NB4 (cell line): ENCODE data around the gene ZNF135.

Experiments used
- MYC ChIP-seq: IDR thresholded peaks from 2 replicates; pipeline ENCODE4 v1.6.1; 2011; ENCODE audit warnings: low read depth, low read length
- POLR2A ChIP-seq: IDR thresholded peaks from 2 replicates; pipeline ENCODE4 v1.6.1; 2011; ENCODE audit warnings: mild to moderate bottlenecking; ENCODE audit not compliant: insufficient read length; ENCODE audit errors: extremely low read depth
- TF ChIP-seq, protein P1 (sequence below): IDR thresholded peaks from one replicate; pipeline ENCODE4 v1.5.1; 2012; ENCODE audit warnings: low read depth, low read length
- TF ChIP-seq, protein P2 (sequence below): IDR thresholded peaks from 2 replicates; pipeline ENCODE4 v1.6.1; 2011; ENCODE audit warnings: low read depth, low read length

DNA sequence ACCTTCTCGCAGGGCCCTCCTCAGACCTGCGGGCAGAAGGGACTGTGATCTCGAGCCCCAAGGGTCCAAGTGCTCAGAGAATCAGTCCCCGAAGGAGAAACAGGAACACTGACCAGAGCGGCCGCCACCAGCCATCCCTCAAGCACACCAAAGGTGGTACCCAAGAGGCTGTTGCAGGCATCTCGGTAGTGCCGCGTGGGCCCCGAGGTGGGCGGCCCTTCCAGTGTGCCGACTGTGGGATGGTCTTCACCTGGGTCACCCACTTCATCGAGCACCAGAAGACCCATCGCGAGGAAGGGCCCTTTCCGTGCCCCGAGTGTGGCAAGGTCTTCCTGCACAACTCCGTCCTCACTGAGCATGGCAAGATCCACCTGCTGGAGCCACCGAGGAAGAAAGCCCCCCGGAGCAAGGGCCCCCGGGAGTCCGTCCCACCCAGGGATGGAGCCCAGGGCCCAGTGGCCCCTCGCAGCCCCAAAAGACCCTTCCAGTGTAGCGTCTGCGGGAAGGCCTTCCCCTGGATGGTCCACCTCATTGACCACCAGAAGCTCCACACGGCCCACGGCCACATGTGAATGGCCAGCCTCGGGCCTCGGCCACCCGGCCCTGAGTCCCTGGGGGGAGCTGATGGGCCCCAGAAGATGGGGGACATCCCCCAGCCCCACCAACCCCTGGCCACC lies 5.5 kb upstream of the ZNF135 start:
- TF ChIP-seq POLR2A (no peak), MYC (no peak)
- TF ChIP-seq, protein P1, sequence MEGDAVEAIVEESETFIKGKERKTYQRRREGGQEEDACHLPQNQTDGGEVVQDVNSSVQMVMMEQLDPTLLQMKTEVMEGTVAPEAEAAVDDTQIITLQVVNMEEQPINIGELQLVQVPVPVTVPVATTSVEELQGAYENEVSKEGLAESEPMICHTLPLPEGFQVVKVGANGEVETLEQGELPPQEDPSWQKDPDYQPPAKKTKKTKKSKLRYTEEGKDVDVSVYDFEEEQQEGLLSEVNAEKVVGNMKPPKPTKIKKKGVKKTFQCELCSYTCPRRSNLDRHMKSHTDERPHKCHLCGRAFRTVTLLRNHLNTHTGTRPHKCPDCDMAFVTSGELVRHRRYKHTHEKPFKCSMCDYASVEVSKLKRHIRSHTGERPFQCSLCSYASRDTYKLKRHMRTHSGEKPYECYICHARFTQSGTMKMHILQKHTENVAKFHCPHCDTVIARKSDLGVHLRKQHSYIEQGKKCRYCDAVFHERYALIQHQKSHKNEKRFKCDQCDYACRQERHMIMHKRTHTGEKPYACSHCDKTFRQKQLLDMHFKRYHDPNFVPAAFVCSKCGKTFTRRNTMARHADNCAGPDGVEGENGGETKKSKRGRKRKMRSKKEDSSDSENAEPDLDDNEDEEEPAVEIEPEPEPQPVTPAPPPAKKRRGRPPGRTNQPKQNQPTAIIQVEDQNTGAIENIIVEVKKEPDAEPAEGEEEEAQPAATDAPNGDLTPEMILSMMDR, result no peak
- TF ChIP-seq, protein P2, sequence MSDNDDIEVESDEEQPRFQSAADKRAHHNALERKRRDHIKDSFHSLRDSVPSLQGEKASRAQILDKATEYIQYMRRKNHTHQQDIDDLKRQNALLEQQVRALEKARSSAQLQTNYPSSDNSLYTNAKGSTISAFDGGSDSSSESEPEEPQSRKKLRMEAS, result no peak
